Lung microvascular endothelial cell (primary cell): ENCODE measurements around the gene GIGYF2. TPM values are rescaled to one million over a fixed set of nuclear protein-coding genes. Genes with fewer than 3 reads are reported as not detected.
A peak's percentile ranks its signal among the peaks of the same experiment; 100 is the strongest.
"Not testable (repeated sequence)": the region's sequence is repeated elsewhere in the genome, so short reads cannot be mapped to it uniquely, and the experiment has no call there.

Experiments
- DNase-seq, 2 donors: peaks; one replicate each; pipeline versions ENCODE4 v3.0.0 to v3.0.0-alpha.2; 2010; ENCODE audit warnings: low read depth in 2 of 2
- total RNA-seq: library from RNA; depleted of rRNA; stranded (reverse); fragments of >200 nt; gene quantifications from 2 replicates; pipeline ENCODE4 v1.2.1, GENCODE V29; 2014

Gene GIGYF2
- total RNA-seq, 1 donor from 2014 or later = 48.0 TPM

GRCh38 chr2:232689152-232689910 is 7.8 kb upstream of the GIGYF2 start:
- DNase-seq = peak; percentile 28 to 67

- not testable (repeated sequence) for DNase-seq
These were observed 6.0 kb upstream of the GIGYF2 start for GRCh38 chr2:232691117-232691516.

GRCh38 chr2:232693344-232693743 is 3.8 kb upstream of the GIGYF2 start:
- no peak for DNase-seq

GRCh38 chr2:232696609-232697058 is 497 bp upstream of the GIGYF2 start:
- no peak for DNase-seq

- DNase-seq = no peak
These were observed 628 bp downstream of the GIGYF2 start for GRCh38 chr2:232697807-232698110.

- DNase-seq = peak in 1 of 2 donors; percentile 37
These were observed 1.5 kb downstream of the GIGYF2 start for GRCh38 chr2:232698556-232699091.

- no peak for DNase-seq
These were observed 2.0 kb downstream of the GIGYF2 start for GRCh38 chr2:232699110-232699509.

- no peak for DNase-seq
These were observed 3.0 kb downstream of the GIGYF2 start for GRCh38 chr2:232700154-232700553.

GRCh38 chr2:232707076-232707475 is 9.9 kb downstream of the GIGYF2 start:
- DNase-seq = no peak

GRCh38 chr2:232713505-232713904 is 16.4 kb downstream of the GIGYF2 start:
- no peak for DNase-seq

GRCh38 chr2:232714969-232715368 is 17.8 kb downstream of the GIGYF2 start:
- no peak for DNase-seq

- not testable (repeated sequence) for DNase-seq
These were observed 22.9 kb downstream of the GIGYF2 start for GRCh38 chr2:232720056-232720455.

GRCh38 chr2:232721261-232721660 is 24.1 kb downstream of the GIGYF2 start:
- no peak for DNase-seq

- no peak for DNase-seq
These were observed 24.8 kb downstream of the GIGYF2 start for GRCh38 chr2:232721882-232722281.

GRCh38 chr2:232723027-232723426 is 25.9 kb downstream of the GIGYF2 start:
- no peak for DNase-seq

- no peak for DNase-seq
These were observed 31.7 kb downstream of the GIGYF2 start for GRCh38 chr2:232728785-232729184.

- no peak for DNase-seq
These were observed 34.3 kb downstream of the GIGYF2 start for GRCh38 chr2:232731470-232731869.

GRCh38 chr2:232741294-232741693 is 44.2 kb downstream of the GIGYF2 start:
- no peak for DNase-seq

GRCh38 chr2:232741972-232742371 is 44.8 kb downstream of the GIGYF2 start:
- DNase-seq = no peak

GRCh38 chr2:232744963-232745362 is 47.8 kb downstream of the GIGYF2 start:
- no peak for DNase-seq

GRCh38 chr2:232748038-232748437 is 50.9 kb downstream of the GIGYF2 start:
- no peak for DNase-seq

GRCh38 chr2:232749331-232749730 is 52.2 kb downstream of the GIGYF2 start:
- no peak for DNase-seq

- DNase-seq = no peak
These were observed 53.1 kb downstream of the GIGYF2 start for GRCh38 chr2:232750135-232750671.
